OCI-LY1 (cell line): Measurements from ENCODE around the gene GLI3.

ENCODE experiments used
- CTCF ChIP-seq: fragments of 200-600 bp; sonication (generic), shearing (Covaris generic); IDR thresholded peaks from 2 replicates; pipeline ENCODE4 v1.5.1; 2017; ENCODE audit warnings: mild to moderate bottlenecking, antibody characterized with exemption, low read length, moderate library complexity, mixed read lengths
- EZH2 ChIP-seq: fragments of 200-600 bp; sonication (generic), shearing (Covaris generic); IDR thresholded peaks from 2 replicates; pipeline ENCODE4 v1.8.0; 2017; ENCODE audit warnings: borderline replicate concordance, mixed run types, mild to moderate bottlenecking, antibody characterized with exemption, low read length, moderate library complexity, mixed read lengths

- TF ChIP-seq CTCF: no peak
- TF ChIP-seq EZH2: no peak
Measured at GRCh38 chr7:41915871-41916270, 321.1 kb downstream of the GLI3 start.
